Right ventricle myocardium inferior (tissue), 1 donor: ENCODE results near the gene ASB3. TPM values are rescaled to one million over a fixed set of nuclear protein-coding genes. Genes with fewer than 3 reads are reported as not detected.
"Not testable (repeated sequence)": the region's sequence is repeated elsewhere in the genome, so short reads cannot be mapped to it uniquely, and the experiment has no call there.

Experiments
- ATAC-seq: fragments of 200-7000 bp; cut with Tn5 transposase; one replicate; pipeline ENCODE4 v1.9.1; 2020; ENCODE audit warnings: mild to moderate bottlenecking, moderate library complexity
- DNase-seq: peaks from one replicate; pipeline ENCODE4 v3.0.0; 2021; ENCODE audit errors: missing footprints
- intact Hi-C: fragments of 100-400 bp; cut with DNase I; formaldehyde crosslinking; loops from one replicate; pipeline ENCODE4 v1.11.0; 2022
- total RNA-seq: library from RNA; stranded (reverse); fragmentation: NEBNext Ultra II Directional; extraction: Animal tissue kit (Norgen Biotek cat#: 25700); gene quantifications from one replicate; pipeline ENCODE4 v1.2.1, GENCODE V29; 2021
- donor health status: DM: no; HTN: yes; CAD: no; lungs with severe emphysema.

Gene ASB3
- total RNA-seq, 1 donor from 2014 or later = 9.2 TPM

- no peak for ATAC-seq
- intact Hi-C loops = no loop called here
- DNase-seq = no peak
Observed at GRCh38 chr2:53750041-53750768, 36.5 kb downstream of the ASB3 start.

- intact Hi-C loops = no loop called here
- ATAC-seq (no peak), DNase-seq (no peak)
Observed at GRCh38 chr2:53744395-53745065, 42.2 kb downstream of the ASB3 start.

DNA sequence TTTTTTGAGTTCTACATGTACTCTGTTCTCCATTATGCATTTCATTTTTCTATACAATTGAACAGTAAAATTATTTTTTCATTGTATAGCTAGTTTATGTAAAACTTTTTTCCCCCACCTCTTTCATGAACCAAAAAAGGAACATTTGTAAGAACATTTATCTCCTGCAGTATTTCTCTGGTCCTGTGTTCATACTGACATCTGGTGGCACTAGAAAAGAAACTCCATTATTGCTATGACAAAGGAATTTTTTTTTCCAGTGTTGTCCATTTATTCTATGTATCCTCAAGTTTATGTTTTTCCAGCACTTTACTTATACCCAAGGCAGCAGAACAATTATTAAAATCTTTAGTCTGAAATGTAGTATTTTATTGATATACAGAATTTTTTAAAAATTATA lies 46.6 kb downstream of the ASB3 start:
- DNase-seq (no peak), ATAC-seq (no peak)
- intact Hi-C loops = no loop called here

GRCh38 chr2:53739032-53739431 lies 47.7 kb downstream of the ASB3 start:
- intact Hi-C loops = no loop called here

GRCh38 chr2:53737091-53737490 lies 49.7 kb downstream of the ASB3 start:
- ATAC-seq (no peak), DNase-seq (no peak)
- intact Hi-C loops = no loop called here

More at GRCh38 chr2:53739032-53739431, 47.7 kb downstream of the ASB3 start:
- ATAC-seq (no peak), DNase-seq (no peak)

- ATAC-seq (no peak), DNase-seq (no peak)
- intact Hi-C loops = loop anchor here (10.0 kb wide), 1 partner anchor 914 kb away; no protein-coding TSS in a partner anchor
Observed at GRCh38 chr2:53729143-53729762, 57.5 kb downstream of the ASB3 start.

- ATAC-seq (no peak), DNase-seq (no peak)
- intact Hi-C loops = loop anchor here (10.0 kb wide), 1 partner anchor 913 kb away; no protein-coding TSS in a partner anchor
Observed at GRCh38 chr2:53727921-53728320, 58.8 kb downstream of the ASB3 start.

DNA sequence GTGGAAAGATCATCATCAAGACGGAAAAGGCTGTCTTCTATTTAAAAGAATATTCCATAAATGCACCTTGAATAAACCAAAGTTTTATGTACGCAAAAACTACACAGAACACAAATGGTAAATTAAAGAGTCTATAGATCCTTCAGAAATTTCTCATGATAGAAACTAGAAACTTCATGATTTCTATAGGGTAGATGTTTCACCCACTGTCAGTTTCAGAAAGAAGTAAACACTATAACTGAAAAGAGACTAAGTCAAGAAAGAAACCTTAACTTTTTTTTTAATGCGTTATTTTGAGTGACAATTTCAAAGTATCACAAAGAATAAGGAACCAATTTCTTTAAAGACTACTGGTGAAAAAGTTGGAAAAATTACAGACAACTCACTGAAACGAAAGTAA lies 61.1 kb downstream of the ASB3 start:
- intact Hi-C loops = loop anchor here (10.0 kb wide), 1 partner anchor 911 kb away; no protein-coding TSS in a partner anchor
- no peak for DNase-seq
- ATAC-seq = no peak

GRCh38 chr2:53724536-53724935 lies 62.2 kb downstream of the ASB3 start:
- intact Hi-C loops = loop anchor here (10.0 kb wide), 1 partner anchor 910 kb away; no protein-coding TSS in a partner anchor

GRCh38 chr2:53720944-53721343 lies 65.8 kb downstream of the ASB3 start:
- DNase-seq, ATAC-seq: not testable (repeated sequence)
- intact Hi-C loops = loop anchor here (10.0 kb wide), 1 partner anchor 906 kb away; no protein-coding TSS in a partner anchor

More at GRCh38 chr2:53724536-53724935, 62.2 kb downstream of the ASB3 start:
- no peak for ATAC-seq
- DNase-seq = no peak

DNA sequence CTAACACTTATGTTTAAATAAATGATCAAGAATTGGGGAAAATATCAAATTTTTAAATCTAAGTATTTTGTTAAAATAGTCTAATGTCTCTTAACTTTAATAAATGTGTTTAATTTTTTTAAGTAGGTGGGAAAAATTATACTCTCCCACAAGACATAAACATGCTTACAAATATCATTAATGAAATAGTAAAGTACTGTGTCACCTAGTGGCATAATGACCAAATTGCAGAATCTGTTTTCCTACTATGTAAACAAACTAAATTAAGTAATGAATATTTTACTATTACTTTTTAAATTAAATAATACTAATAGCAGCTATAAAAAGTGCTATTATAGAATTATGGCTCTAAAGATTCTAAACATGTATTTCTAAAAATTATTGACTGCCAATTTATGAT lies 71.2 kb downstream of the ASB3 start:
- ATAC-seq = no peak
- intact Hi-C loops = no loop called here
- no peak for DNase-seq

- ATAC-seq (no peak), DNase-seq (no peak)
- intact Hi-C loops = no loop called here
Observed at GRCh38 chr2:53711271-53711780, 75.4 kb downstream of the ASB3 start.

- no peak for ATAC-seq
- intact Hi-C loops = no loop called here
Observed at GRCh38 chr2:53708988-53709387, 77.8 kb downstream of the ASB3 start.

DNA sequence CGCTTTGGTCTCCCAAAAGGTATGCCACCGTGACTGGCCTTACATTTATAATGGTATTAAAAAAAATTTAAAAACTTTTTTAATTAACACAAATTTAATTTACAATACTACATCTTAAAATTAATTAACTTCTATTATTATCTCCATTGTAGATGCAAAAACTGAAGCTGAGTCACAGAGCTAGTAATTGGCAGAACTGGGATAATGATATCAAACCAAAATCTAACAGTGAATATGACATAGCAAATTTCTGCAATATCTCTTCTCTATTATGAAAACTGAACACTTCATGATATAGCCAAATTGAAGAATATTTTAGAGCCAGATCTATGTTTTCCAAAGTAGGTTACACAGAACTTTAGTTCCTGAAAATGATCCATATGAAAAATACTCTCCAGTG lies 85.5 kb downstream of the ASB3 start:
- ATAC-seq (no peak), DNase-seq (no peak)
- intact Hi-C loops = no loop called here

More at GRCh38 chr2:53708988-53709387, 77.8 kb downstream of the ASB3 start:
- DNase-seq = no peak

- DNase-seq (no peak), ATAC-seq (no peak)
- intact Hi-C loops = no loop called here
Observed at GRCh38 chr2:53697686-53698085, 89.1 kb downstream of the ASB3 start.

GRCh38 chr2:53697092-53697491 lies 89.7 kb downstream of the ASB3 start:
- DNase-seq (no peak), ATAC-seq (no peak)
- intact Hi-C loops = no loop called here

- intact Hi-C loops = no loop called here
- no peak for DNase-seq
- no peak for ATAC-seq
Observed at GRCh38 chr2:53695575-53695974, 91.2 kb downstream of the ASB3 start.

DNA sequence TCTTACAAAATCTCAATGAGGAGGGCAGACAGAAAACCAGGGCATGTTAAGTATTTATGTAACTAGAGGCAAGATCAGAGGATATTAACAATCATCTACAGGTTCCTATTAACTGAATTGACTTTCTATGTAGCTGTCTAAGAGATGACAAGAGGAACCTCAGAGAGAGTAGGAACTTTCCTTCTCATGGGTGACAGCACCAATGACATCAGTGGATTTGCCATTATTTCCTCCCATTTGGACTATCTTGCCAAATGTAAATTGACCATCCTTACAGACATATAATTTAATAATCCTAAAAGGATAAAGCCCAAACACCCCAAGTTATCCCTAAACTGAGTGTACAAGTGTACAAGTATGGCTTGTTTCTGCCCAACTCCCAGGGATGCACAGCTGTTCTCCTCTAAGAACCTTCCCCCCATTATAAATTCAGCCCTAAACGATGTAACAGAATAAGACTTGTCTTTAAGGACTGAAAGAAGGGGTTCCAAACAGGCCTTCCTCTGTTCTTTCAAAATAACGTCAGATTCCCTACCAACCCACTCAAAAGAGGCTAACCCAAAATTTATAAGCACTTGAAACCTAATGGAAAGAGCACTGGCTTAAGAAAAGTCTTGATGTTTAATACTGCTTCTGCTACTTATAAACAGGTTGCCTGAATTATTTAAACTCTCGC lies 92.5 kb downstream of the ASB3 start:
- intact Hi-C loops = no loop called here
- no peak for ATAC-seq
- DNase-seq = no peak

- intact Hi-C loops = no loop called here
- DNase-seq = no peak
- no peak for ATAC-seq
Observed at GRCh38 chr2:53690876-53691275, 95.9 kb downstream of the ASB3 start.
